A673 (cell line): ENCODE data around the gene APCDD1L.

ENCODE experiments used
- EZH2 ChIP-seq: fragments of 200-600 bp; sonication (generic); IDR thresholded peaks from 2 replicates; pipeline ENCODE4 v1.6.1; 2017; ENCODE audit warnings: borderline replicate concordance, low read depth, mild to moderate bottlenecking, mixed read lengths, antibody characterized with exemption, low read length; ENCODE audit not compliant: poor library complexity, severe bottlenecking
- TF ChIP-seq, protein P1 (sequence below): fragments of 300-800, 200-600 bp; sonication (generic); conservative IDR thresholded peaks from 2 replicates; pipeline ENCODE4 v1.5.1; 2017; ENCODE audit warnings: low read depth, mild to moderate bottlenecking, antibody characterized with exemption, low read length, moderate library complexity, mixed read lengths

DNA sequence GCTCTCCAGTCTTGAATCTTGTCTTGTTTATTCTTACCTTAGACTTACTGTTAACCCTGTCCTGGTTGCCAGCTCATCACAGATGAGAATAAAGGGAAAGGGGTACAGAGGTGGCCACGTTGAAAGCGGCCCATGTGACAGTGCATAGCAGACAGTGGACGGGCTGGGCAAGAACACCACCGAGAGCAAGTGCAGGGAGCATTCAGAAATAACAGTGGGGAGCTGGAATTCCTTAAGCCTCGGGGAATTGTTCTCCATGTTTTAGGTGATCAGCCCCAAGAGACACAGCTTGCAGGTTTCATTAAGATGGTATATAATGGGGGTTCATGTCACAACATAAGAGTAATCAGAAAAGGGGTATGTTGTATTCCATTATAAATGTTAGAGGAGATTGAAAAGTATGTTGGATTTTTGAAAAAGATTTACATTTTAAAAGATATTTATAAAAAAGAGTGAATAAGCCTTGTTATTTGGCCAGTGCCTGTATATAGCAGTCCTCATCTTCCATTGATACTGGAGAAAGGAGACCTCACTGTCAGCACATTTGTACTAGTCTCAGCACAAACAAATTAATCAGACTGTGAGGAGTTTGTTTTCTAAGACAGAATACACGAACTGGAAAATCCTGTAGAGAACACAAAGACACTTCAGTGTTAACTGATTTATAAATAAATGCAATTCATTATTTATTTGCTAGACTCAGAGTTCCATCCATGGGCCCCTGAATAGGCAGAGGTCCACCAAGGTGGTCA is 90.8 kb downstream of the APCDD1L start:
- TF ChIP-seq, protein P1, sequence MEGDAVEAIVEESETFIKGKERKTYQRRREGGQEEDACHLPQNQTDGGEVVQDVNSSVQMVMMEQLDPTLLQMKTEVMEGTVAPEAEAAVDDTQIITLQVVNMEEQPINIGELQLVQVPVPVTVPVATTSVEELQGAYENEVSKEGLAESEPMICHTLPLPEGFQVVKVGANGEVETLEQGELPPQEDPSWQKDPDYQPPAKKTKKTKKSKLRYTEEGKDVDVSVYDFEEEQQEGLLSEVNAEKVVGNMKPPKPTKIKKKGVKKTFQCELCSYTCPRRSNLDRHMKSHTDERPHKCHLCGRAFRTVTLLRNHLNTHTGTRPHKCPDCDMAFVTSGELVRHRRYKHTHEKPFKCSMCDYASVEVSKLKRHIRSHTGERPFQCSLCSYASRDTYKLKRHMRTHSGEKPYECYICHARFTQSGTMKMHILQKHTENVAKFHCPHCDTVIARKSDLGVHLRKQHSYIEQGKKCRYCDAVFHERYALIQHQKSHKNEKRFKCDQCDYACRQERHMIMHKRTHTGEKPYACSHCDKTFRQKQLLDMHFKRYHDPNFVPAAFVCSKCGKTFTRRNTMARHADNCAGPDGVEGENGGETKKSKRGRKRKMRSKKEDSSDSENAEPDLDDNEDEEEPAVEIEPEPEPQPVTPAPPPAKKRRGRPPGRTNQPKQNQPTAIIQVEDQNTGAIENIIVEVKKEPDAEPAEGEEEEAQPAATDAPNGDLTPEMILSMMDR: no peak
- TF ChIP-seq EZH2: no peak
